Measurements from ENCODE around the gene TRAF1. TPM values are rescaled to one million over a fixed set of nuclear protein-coding genes. Genes with fewer than 3 reads are reported as not detected.
"Not testable (repeated sequence)": the region's sequence is repeated elsewhere in the genome, so short reads cannot be mapped to it uniquely, and the experiment has no call there.

Gene TRAF1
- 10 to 100 TPM; 10.2 to 14.6 TPM for total RNA-seq
- long read RNA-seq, donor 1, full-length matches to known transcripts: 2 of 4 reads
- long read RNA-seq, donor 1, partial matches to known transcripts: 2 of 4 reads
- long read RNA-seq, donor 1, other reads (novel, unspliced or antisense): 0 of 4 reads
- long read RNA-seq, donor 2, partial matches to known transcripts: 39 of 41 reads
- long read RNA-seq, donor 2, other reads (novel, unspliced or antisense): 2 of 41 reads

GRCh38 chr9:120926397-120926928, at the start of gene TRAF1:
Gene TRAF1 (minus strand): TSS chr9:120926796. CDS start chr9:120926075, 721 bp downstream.
- intact Hi-C loops (cut with DNase I): loop anchor here in 1 of 2 donors (5.0 kb wide), 1 partner anchor 49 kb away; the partner anchor contains the start of gene PHF19
- no peak for DNase-seq (ENCODE audit: low spot score)

- no peak for DNase-seq (ENCODE audit: low spot score)
- intact Hi-C loops (cut with DNase I): no loop called here
Observed at GRCh38 chr9:120974921-120975320, 48.3 kb upstream of the TRAF1 start.

GRCh38 chr9:120974181-120974580, 47.6 kb upstream of the TRAF1 start:
- intact Hi-C loops (cut with DNase I): no loop called here
- no peak for DNase-seq (ENCODE audit: low spot score)

GRCh38 chr9:120971938-120972337, 45.3 kb upstream of the TRAF1 start:
- intact Hi-C loops (cut with DNase I): no loop called here

GRCh38 chr9:120971471-120971870, 44.9 kb upstream of the TRAF1 start:
- DNase-seq (ENCODE audit: low spot score); intact Hi-C loops (cut with DNase I): not testable (repeated sequence)

More at GRCh38 chr9:120971938-120972337, 45.3 kb upstream of the TRAF1 start:
- DNase-seq (ENCODE audit: low spot score): no peak

GRCh38 chr9:120970244-120970643, 43.6 kb upstream of the TRAF1 start:
- intact Hi-C loops (cut with DNase I): no loop called here
- no peak for DNase-seq (ENCODE audit: low spot score)

- intact Hi-C loops (cut with DNase I): no loop called here
Observed at GRCh38 chr9:120966013-120966369, 39.4 kb upstream of the TRAF1 start.

GRCh38 chr9:120965344-120966012, 38.9 kb upstream of the TRAF1 start:
- intact Hi-C loops (cut with DNase I): no loop called here
- DNase-seq (ENCODE audit: low spot score): no peak

More at GRCh38 chr9:120966013-120966369, 39.4 kb upstream of the TRAF1 start:
- DNase-seq (ENCODE audit: low spot score): no peak

- intact Hi-C loops (cut with DNase I): no loop called here
- no peak for DNase-seq (ENCODE audit: low spot score)
Observed at GRCh38 chr9:120961936-120962335, 35.3 kb upstream of the TRAF1 start.

- intact Hi-C loops (cut with DNase I): no loop called here
- DNase-seq (ENCODE audit: low spot score): no peak
Observed at GRCh38 chr9:120960001-120960400, 33.4 kb upstream of the TRAF1 start.

GRCh38 chr9:120956862-120957261, 30.3 kb upstream of the TRAF1 start:
- intact Hi-C loops (cut with DNase I): no loop called here
- DNase-seq (ENCODE audit: low spot score): no peak

GRCh38 chr9:120951960-120952618, 25.5 kb upstream of the TRAF1 start:
- intact Hi-C loops (cut with DNase I): no loop called here
- DNase-seq (ENCODE audit: low spot score): no peak

GRCh38 chr9:120950421-120951388, 24.1 kb upstream of the TRAF1 start:
- intact Hi-C loops (cut with DNase I): no loop called here
- DNase-seq (ENCODE audit: low spot score): no peak

- intact Hi-C loops (cut with DNase I): no loop called here
- DNase-seq (ENCODE audit: low spot score): no peak
Observed at GRCh38 chr9:120949290-120949689, 22.7 kb upstream of the TRAF1 start.

- DNase-seq (ENCODE audit: low spot score): no peak
- intact Hi-C loops (cut with DNase I): no loop called here
Observed at GRCh38 chr9:120948824-120949223, 22.2 kb upstream of the TRAF1 start.

GRCh38 chr9:120947222-120947621, 20.6 kb upstream of the TRAF1 start:
- DNase-seq (ENCODE audit: low spot score): no peak
- intact Hi-C loops (cut with DNase I): no loop called here

GRCh38 chr9:120946259-120946658, 19.7 kb upstream of the TRAF1 start:
- no peak for DNase-seq (ENCODE audit: low spot score)
- intact Hi-C loops (cut with DNase I): no loop called here

GRCh38 chr9:120944948-120945347, 18.4 kb upstream of the TRAF1 start:
- intact Hi-C loops (cut with DNase I): no loop called here
- no peak for DNase-seq (ENCODE audit: low spot score)

- no peak for DNase-seq (ENCODE audit: low spot score)
- intact Hi-C loops (cut with DNase I): no loop called here
Observed at GRCh38 chr9:120944434-120944843, 17.8 kb upstream of the TRAF1 start.

Measured in posterior vena cava (tissue), 2 donors.